DMS153 treated with DMSO at 0.1 percent for 48 hours (cell line): Measurements from ENCODE around the gene COX10.

Source experiments
- DNase-seq: peaks from one replicate; lab custom pipeline; 2025; ENCODE audit not compliant: unreplicated experiment; lab: John Stamatoyannopoulos, UW

Gene COX10

DNA sequence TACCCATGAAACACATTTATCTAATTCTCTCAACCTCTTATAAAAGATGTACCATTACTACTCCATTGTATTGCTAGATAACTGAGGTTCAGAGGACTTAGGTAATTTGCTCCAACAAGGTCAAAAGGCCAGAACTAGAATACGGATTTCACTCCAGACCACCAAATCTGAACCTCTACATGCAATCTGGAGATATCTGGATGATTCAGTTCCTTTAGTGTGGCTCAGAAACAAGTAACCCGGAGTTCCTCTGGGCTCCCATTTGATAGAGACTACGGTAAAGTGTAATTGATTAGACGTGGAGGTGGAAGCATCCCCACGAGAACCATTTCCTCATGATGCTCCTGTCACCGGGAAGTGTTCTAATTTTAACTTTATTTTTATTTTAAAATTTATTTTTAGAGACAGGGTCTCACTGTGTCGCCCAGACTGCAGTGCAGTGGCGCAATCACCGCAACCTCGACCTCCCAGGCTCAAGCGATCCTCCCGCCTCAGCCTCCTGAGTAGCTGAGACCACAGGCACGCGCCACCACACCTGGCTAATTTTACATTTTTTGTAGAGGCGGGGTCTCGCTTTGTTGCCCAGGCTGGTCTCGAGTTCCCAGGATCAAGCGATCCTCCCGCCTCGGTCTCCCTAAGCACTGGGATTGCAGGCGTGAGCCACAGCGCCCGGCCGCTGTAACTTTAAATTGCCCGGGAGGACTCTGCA lies 608 bp upstream of the COX10 start:
- no peak for DNase-seq

DNA sequence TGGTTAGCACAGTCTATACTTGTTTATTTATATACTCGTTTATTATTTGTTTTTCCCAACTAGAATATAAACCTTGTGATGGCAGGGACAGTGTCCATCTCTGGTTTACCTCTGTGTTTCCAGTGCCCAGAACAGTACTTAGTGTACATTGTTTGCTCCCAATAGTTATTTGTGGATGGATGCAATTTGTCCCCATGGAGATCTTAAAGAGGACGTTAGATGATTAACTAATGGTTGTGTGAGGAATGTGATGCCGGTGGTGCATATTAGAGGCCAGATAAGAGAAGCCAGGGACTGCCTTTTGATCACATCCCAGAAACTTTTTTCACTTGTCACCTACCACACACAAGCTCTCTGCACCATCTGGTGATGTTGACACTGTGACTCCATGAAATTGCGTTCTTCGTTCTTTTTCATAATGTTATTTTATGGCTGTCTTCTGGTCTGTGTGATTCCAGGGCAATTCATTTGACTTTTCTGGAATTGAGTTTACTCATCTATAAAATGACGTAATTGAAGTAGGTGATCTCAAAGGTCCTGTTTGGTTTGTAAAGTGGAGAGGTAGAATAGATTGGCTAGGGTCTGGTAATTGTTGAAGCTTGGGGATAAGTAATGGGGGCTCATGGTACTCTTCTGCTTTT lies 1.2 kb downstream of the COX10 start:
- DNase-seq = no peak

DNA sequence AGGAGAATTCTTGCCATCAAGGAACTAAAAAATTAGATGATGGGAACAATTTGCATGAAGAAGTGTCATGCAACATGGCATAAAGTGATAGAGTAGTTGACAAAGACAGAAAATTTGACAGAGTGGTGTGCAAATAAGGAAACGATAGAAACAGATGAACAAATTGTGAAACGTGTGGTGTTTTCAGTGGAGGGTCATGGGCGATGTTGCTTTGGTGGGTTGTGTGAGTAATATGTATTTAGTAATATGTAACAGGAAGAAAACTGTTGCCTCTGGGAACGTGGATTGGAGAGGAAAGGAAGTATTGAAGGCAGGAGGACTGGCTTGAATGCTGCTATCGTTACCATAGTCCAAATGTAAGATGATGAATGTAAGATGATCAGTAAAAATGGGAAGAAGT lies 3.6 kb downstream of the COX10 start:
- DNase-seq = no peak

DNA sequence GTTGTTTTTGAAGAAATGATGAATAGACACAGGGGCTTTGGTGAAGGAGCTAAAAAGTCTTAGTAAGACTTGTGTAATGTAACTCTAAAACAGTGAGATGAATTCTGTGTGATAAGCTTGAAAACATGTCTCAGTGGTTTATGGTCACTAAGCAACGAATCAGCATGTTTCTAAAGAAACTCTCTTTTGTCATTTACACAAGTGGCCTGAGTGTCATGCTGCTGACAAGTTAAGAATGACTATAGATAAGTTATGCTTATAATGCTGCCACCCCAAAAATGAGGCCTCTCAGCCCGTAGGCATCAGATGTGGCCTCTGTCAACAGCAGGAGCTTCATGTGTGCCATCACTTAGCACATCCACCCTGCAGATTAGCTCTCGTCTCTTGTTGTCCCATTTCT lies 8.7 kb downstream of the COX10 start:
- DNase-seq = no peak

DNA sequence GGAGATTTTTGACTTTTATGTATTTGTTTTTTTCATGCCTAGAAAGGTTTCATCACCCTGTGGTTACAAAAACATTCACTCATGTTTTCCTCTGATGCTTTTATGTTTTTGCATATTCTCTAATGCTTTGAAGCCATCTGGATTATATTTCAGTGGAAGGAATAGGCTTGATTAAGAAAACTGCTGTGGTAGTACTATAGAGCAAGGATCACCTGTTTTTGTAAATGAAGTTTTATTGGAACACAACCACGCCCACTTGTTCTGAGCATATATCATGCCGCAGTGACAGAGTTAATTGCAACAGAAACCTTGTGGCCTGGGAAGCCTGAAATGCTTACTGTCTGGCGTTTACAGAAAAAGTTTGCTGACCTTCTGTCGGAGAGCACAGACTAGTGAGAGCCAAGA lies 11.5 kb downstream of the COX10 start:
- DNase-seq = no peak

DNA sequence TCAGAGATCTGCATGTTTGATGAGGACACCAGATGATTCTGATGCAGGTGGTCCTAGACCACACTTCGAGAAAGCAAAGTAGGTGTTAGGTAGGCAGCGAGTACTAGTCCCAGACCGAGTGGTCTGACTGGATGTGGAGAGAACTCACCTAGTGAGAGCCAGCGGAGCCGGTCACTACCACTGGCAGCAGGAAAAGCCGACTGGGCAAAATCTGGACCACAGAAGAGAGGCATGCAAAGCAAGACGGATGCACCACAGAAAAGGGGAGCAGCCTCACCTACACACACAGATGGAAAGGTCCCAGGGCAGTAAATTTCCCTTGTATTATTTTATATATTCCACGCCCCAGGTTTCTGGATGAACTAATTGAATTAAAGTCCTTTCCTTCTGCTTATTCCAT lies 13.5 kb downstream of the COX10 start:
- no peak for DNase-seq

DNA sequence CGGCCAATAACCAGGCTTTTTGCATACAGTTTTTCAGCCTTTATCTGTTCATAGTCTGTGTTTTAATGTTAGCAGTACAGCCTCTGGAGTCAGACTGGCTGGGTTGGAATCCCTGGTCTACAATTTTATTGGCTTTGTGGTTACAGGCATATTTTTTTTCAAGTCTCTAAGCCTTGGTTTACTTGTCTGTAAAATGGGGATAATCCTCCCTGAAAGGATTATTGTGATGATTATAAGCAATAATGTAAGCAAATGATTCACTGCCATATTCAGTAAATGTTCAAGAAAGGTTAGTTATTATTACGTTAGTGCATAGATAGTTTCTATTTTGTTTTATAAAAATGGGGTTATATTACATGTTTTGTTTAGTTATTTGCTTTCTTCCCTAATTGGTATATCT lies 15.7 kb downstream of the COX10 start:
- no peak for DNase-seq

DNA sequence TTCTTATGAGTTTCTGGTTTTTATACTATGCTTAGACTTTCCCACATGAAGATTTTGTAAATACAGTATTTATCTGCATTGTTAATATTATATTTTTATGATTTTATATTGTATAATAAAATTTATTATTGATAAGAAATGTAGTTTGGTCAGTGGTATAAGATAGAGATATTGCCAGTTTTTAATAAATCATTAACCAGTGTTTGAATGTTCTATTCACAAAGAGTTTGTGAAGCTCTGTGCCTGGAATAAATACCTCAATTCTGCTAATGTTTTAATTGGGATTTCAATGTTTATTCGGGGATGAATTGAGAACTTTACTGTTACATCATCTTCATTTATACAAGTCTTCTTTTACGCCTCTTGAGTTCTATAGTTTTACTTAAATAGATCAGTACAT lies 16.9 kb downstream of the COX10 start:
- DNase-seq = no peak

DNA sequence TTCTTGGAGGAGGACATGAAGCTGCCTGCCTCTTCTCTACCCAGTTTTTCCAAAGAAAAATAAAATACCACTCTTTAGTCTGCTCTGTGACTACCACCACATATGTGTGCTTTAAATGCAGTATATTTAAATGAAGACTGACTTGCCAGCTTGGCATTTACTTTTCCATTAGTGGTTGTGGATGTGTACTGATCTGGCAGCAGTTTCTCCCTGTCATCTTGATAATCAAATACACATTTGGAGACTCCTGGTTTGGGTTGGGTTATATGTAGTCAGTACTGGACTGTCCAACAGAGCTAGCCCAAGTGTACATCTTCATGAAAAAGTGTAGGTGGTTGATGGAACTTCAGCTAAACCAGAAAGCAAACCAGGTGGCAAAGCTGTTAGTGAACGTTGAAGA lies 19.9 kb downstream of the COX10 start:
- no peak for DNase-seq

DNA sequence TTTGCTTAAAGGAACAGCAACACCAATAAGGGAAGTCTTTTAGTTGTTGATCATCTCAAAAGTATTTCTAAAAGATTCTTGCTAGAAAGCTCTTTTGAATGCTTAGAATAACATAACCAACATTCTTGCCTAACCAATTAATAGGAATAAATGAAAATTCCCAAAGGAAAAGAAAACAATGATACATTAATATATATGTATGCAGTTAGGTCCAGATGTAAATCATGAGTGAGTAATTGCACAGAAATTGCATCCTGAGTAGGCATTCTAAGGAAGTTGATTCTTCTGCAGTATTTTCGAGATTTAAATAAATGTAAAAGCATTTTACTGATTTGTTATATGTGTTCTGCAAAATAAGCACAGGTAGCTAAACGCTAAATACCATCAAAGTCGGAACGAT lies 22.1 kb downstream of the COX10 start:
- no peak for DNase-seq

DNA sequence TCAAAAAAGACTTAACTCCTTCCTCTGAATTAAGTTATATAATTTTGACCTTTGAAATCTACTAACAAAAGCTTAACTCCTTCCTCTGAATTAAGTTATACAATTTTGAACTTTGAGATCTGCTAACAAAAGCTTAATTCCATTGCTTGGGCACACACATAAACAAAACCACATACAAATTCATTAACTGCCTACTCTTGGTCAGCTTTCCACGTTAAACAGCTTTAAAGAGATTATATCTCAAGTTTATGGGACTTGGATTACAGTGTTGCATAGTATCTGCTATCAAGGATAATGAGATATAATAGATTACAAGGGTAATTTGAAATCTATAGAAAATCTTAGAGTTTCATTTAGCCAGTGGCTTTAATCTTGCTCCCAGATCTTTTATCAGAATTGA lies 23.5 kb downstream of the COX10 start:
- no peak for DNase-seq

DNA sequence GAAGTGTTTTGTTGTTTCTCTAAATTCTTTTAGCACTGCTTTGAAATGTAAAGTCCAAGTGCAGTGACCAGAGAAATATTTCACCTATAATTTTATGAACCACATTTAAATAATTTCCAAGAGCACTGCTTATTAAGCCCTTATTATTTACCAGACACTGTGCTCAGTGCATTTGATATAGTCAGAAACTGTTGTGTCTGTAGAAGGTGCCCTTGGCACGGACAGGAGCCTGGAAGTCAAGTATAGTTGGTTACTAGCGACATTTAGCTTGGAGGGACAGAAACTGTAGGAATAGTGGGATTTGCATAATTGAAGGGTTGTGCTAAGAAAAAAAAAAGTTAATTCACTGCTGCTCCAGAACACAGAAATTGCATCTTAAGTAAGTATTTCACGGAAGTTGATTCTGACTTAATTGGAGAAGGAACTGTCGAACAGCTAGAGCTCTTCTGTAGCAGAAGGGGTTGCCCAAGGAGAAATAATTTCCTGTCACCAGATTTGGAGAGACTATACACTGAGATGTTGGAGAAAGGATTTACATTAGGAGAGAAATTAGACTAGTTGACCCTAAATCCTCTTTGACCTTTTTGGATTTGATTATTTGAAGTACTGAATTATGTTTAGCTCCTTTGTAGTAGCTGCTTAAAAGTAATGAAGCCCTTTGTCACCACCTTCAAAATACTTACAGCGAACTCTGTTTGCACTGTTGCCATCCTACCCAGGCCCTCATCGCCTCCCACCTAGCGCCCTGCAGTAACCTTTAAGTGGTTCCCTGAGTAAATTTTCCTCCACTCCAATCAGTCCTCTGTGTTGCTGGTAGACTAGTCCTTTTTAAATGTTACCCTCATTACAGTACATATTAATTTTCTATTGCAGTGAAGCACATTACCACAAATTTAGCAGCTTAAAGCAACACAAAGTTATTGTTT lies 25.6 kb downstream of the COX10 start:
- no peak for DNase-seq

DNA sequence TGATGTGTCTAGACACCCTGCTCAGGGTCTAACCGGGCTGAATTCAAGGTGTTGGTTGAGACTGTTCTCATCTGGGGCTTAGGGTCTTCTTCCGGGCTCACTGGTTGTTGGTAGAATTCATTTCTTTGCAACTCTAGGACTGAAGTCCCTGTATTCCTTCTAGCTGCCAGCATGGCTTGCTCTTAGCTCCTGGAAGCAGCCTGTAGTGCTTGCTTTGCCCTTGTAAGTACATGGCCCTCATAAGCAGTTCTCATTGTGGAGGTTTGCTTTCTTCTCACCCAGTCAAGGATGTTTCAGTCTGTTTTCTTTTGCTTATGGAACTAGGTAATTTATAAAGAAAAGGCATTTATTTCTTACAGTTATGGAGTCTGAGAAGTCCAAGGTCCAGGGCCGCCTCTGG lies 26.3 kb downstream of the COX10 start:
- no peak for DNase-seq

DNA sequence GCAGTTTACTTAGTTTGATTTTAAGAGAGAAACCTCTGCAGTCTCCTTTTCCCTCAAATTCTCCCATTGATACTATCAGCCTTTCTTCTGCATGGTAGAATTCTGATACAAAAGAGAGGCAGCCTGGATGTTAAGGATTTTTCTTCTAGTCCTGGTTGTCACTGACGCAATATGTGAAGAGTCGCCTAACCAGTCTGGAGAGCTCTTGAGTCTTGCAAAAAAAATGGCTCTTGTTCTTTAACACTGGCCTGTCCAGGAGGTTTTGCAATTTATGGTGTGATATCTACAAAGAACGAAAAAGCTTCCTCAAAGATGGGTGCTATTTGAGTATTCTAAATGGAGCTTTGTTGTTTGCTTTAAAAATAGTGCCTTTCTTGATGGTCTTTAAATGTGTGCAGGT lies 28.9 kb downstream of the COX10 start:
- DNase-seq = no peak

DNA sequence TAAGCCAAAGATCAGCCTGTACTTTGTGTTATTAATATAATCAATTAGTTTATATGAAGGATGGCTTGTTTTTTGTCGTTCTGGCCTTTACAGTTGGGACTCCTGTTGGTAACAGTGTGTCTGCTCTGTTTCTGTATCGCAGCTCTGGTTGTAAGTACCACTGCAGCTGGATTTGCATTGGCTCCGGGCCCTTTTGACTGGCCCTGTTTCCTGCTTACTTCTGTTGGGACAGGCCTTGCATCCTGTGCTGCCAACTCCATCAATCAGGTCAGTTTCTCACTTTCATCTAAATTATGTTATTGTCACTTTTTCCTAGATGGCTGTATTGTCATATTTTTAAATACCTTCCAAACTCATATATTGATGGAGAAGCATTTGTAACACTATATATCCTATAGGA lies 32.7 kb downstream of the COX10 start:
- no peak for DNase-seq

DNA sequence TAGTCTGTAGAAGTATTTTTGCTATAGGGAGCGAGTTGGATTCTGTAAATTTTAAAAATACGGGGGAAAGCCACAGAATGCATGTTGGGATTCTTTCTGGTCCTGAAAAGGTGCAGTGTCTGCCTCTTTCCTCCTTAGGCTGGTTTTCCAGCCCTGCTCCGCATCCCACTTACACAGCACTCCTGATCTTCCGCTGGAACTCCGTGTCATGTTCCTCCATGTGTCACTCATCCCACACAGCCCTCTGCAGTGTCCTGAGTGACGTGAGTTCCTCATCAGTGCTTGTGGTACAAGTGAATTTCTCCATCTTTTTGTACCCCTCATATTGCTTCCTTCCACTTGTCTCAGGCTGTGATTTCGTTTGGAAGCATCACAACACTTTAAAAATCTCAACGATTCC lies 34.5 kb downstream of the COX10 start:
- DNase-seq = no peak

DNA sequence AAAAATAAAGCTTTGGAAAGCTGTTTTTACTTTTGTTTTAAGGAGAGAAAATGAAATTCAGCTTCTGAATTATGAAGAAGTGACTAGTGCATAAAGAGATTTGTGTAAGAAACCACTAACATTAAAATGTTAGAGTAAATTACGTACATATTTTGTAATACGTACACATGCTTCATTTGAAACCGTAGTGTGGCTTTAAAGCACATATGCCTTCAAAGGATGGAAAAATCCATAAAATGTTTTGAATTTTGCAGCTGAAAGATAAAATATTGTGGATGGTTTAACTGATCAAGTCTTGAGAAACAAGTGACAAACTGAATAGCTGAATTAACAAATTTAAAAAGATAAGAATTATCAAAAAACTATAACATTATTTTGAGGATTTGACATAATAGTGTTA lies 35.4 kb downstream of the COX10 start:
- no peak for DNase-seq

DNA sequence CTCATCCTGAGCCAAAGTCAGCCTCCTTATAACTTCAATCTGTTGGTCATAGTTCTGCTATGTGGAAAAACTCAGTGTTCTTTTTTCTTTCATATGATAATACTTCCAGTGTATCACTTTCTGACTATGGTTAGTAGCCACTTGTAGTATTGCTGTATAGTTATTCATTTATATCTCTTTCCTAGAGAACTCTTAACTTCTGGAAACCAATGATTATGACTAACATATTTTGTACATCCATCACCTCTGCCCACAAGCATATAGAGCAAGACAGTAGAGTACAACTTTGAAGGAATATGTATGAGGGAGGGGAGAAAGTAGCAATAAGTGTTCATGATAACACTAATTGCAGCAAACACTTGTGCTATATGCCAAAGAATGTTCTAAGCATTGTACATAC lies 38.6 kb downstream of the COX10 start:
- DNase-seq = no peak

DNA sequence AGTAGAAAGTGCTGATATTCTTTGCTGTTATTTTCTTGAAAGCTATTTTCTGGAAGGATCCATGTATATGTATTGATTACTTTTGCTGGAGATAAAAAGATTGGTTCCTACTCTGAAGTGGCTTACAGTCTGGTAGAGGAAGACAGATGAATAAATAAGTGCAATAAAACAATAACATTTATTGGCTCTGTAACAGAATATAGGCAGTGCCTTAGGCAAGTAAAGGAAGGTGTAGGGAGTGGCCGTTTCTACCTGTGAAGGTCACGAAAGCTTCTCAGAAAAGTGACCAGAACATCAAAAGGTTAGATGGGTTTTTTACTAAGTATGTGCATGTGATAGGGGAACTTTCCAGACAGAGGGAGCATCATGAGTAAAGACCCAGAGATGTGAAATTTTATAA lies 43.1 kb downstream of the COX10 start:
- no peak for DNase-seq

DNA sequence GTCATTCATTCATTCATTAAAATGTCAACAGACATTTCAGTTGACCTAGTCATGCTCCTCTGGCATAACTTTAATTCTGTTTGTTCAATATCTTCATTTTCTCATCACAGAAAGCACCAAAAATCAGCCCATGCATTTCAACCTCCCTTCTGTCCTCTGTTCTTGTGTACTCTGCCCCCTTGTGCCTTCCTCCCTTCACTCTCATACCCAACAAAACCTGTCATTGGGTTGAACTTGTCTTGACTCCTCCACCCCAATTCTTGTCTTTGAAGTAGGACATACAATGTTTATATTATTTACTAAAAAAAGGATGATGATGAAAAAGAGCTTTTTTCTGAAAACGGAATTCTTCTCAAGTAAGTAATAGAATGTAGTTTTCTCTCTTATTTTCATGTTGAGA lies 43.8 kb downstream of the COX10 start:
- DNase-seq = no peak

DNA sequence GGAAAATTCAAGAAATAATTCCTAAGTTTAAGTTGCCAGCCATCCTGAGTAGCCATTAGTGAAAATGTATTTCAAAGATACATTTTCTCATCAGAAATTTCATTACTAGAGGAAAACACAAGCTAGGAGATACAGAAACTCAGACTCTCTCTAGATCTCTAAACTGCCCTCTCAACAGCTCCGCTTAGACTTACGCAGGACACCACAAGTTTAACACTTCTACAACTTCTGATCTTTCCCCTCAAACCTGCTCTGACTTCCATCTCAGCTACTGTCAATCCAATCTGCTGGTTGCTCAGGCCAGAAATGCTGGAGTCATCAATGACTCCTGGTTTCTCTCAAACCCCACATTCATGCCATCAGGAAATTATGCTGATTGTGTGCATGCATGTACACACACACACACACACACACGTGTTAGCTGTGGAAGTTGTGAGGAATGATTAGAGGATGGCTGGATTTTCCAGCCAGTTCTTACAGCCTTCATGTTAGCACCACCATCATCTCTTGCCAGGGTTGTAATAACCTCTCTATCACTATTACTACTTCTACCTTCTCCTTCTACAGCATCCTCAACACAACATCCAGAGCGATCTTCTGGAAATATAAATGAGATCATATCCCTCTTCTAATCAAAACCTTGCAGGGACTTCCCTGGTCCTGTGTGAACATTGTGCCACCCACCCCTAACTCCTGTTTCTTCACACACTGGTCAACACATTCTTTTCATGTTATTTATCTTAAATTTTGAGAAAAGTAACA lies 47.1 kb downstream of the COX10 start:
- no peak for DNase-seq
